ENCODE data around the gene MOK. TPM values are rescaled to one million over a fixed set of nuclear protein-coding genes. Genes with fewer than 3 reads are reported as not detected.

The MOK gene
- total RNA-seq, 3 donors from 2014 or later (not counting 1 experiment from before 2014, with no cell fraction given) = 3.9 to 6.5 (median 4.7) TPM

- Mint-ChIP-seq H3K36me3 (no peaks in the 10 kb centered on the region), H3K27me3 (ENCODE audit: low read depth in 2 of 2) (no peaks in the 10 kb centered on the region), H3K4me3 (no peak overlapping the region), H3K27ac (no peak overlapping the region), H3K4me1 (no peaks in the 10 kb centered on the region), H3K9me3 (no peaks in the 10 kb centered on the region)
- ATAC-seq (no peak), DNase-seq (no peak)
- 96% methylated on average over 14 of the region's 14 CpGs for WGBS (ENCODE audit: insufficient coverage)
- Histone ChIP-seq H3K9me3 (ENCODE audit: control insufficient read depth, insufficient read depth, low read length) (no peaks in the 10 kb centered on the region), H3K36me3 (ENCODE audit: control insufficient read depth, insufficient read depth, low read length) (peaks cover 7% of the 10 kb centered on the region), H3K27ac (ENCODE audit: low read length) (no peak overlapping the region), H3K4me1 (ENCODE audit: control insufficient read depth, insufficient read depth, low read length) (no peaks in the 10 kb centered on the region), H3K27me3 (ENCODE audit: control insufficient read depth, insufficient read depth, low read length) (no peaks in the 10 kb centered on the region), H3K4me3 (ENCODE audit: low read length) (no peak overlapping the region)
- intact Hi-C loops (cut with micrococcal nuclease) = no loop called here
- no peak for TF ChIP-seq CTCF (IDR thresholded peaks at IDR 0.05)
Measured at GRCh38 chr14:102217987-102218421, 87.0 kb downstream of the MOK start.

DNA sequence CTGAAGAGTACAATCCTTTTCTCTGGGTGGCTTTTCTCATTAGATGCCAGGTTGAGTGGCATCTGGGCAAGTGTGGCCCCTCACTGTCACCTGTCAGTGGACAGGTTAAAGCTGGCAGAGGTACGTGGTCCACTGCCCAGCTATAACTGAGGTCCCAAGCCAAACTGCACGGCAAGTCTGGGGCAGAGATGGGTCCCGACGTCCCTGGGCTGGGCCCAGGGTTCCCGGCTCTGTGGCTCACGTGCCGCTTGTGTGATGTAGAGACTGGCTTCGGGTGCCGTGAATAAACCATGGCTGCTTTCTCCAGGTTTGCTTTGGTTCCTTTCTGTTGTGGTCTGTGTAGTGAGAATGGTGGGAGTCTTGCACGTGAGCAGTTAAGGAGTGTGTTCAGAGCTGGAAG is 87.6 kb downstream of the MOK start:
- intact Hi-C loops (cut with micrococcal nuclease) = no loop called here
- H3K4me1 ChIP-seq (ENCODE audit: control insufficient read depth, insufficient read depth, low read length) = no peaks in the 10 kb centered on the region
- Mint-ChIP-seq H3K4me1 (no peaks in the 10 kb centered on the region), H3K27ac (peak overlapping the region in 1 of 2 donors; percentile 16), H3K9me3 (no peaks in the 10 kb centered on the region), H3K27me3 (ENCODE audit: low read depth in 2 of 2) (no peaks in the 10 kb centered on the region), H3K36me3 (no peaks in the 10 kb centered on the region), H3K4me3 (no peak overlapping the region)
- DNase-seq (no peak), ATAC-seq (no peak)
- no peak overlapping the region for H3K4me3 ChIP-seq (ENCODE audit: low read length)
- H3K27ac ChIP-seq (ENCODE audit: low read length) = no peak overlapping the region
- TF ChIP-seq CTCF (IDR thresholded peaks at IDR 0.05) = no peak
- 96% methylated on average over 10 of the region's 10 CpGs for WGBS (ENCODE audit: insufficient coverage)
- no peaks in the 10 kb centered on the region for H3K9me3 ChIP-seq (ENCODE audit: control insufficient read depth, insufficient read depth, low read length)
- H3K27me3 ChIP-seq (ENCODE audit: control insufficient read depth, insufficient read depth, low read length) = no peaks in the 10 kb centered on the region
- peaks cover 7% of the 10 kb centered on the region for H3K36me3 ChIP-seq (ENCODE audit: control insufficient read depth, insufficient read depth, low read length)

GRCh38 chr14:102215576-102216250 is 89.3 kb downstream of the MOK start:
- H3K4me3 Mint-ChIP-seq = no peak overlapping the region
- peaks cover 16% of the 10 kb centered on the region for H3K36me3 ChIP-seq (ENCODE audit: control insufficient read depth, insufficient read depth, low read length)
- intact Hi-C loops (cut with micrococcal nuclease) = no loop called here
- ATAC-seq (no peak), DNase-seq (no peak)
- WGBS (ENCODE audit: insufficient coverage) = 97% methylated on average over 20 of the region's 20 CpGs
- TF ChIP-seq CTCF (IDR thresholded peaks at IDR 0.05) = no peak
- no peak overlapping the region for H3K27ac Mint-ChIP-seq
- H3K9me3 Mint-ChIP-seq = no peaks in the 10 kb centered on the region
- no peak overlapping the region for H3K4me3 ChIP-seq (ENCODE audit: low read length)
- no peaks in the 10 kb centered on the region for H3K9me3 ChIP-seq (ENCODE audit: control insufficient read depth, insufficient read depth, low read length)
- H3K4me1 Mint-ChIP-seq = no peaks in the 10 kb centered on the region
- H3K27me3 Mint-ChIP-seq (ENCODE audit: low read depth in 2 of 2) = no peaks in the 10 kb centered on the region
- no peaks in the 10 kb centered on the region for H3K36me3 Mint-ChIP-seq
- no peaks in the 10 kb centered on the region for H3K4me1 ChIP-seq (ENCODE audit: control insufficient read depth, insufficient read depth, low read length)
- H3K27me3 ChIP-seq (ENCODE audit: control insufficient read depth, insufficient read depth, low read length) = no peaks in the 10 kb centered on the region
- no peak overlapping the region for H3K27ac ChIP-seq (ENCODE audit: low read length)

GRCh38 chr14:102215071-102215470 is 89.9 kb downstream of the MOK start:
- Histone ChIP-seq H3K36me3 (ENCODE audit: control insufficient read depth, insufficient read depth, low read length) (peaks cover 17% of the 10 kb centered on the region), H3K27ac (ENCODE audit: low read length) (no peak overlapping the region), H3K4me1 (ENCODE audit: control insufficient read depth, insufficient read depth, low read length) (no peaks in the 10 kb centered on the region), H3K9me3 (ENCODE audit: control insufficient read depth, insufficient read depth, low read length) (no peaks in the 10 kb centered on the region), H3K4me3 (ENCODE audit: low read length) (no peak overlapping the region), H3K27me3 (ENCODE audit: control insufficient read depth, insufficient read depth, low read length) (no peaks in the 10 kb centered on the region)
- no peaks in the 10 kb centered on the region for H3K4me1 Mint-ChIP-seq
- intact Hi-C loops (cut with micrococcal nuclease) = no loop called here
- peaks cover 2% of the 10 kb centered on the region for H3K36me3 Mint-ChIP-seq
- no peaks in the 10 kb centered on the region for H3K27me3 Mint-ChIP-seq (ENCODE audit: low read depth in 2 of 2)
- DNase-seq = no peak
- no peak for TF ChIP-seq CTCF (IDR thresholded peaks at IDR 0.05)
- no peaks in the 10 kb centered on the region for H3K9me3 Mint-ChIP-seq
- H3K27ac Mint-ChIP-seq = no peak overlapping the region
- 95% methylated on average over 12 of the region's 12 CpGs for WGBS (ENCODE audit: insufficient coverage)
- ATAC-seq = no peak
- no peak overlapping the region for H3K4me3 Mint-ChIP-seq

Data from natural killer cell (primary cell).